ENCODE data around the gene TFAP2A. TPM values are rescaled to one million over a fixed set of nuclear protein-coding genes. Genes with fewer than 3 reads are reported as not detected.

Gene TFAP2A
- total RNA-seq, 2 donors from 2014 or later = 0.52 TPM; not detected in 1

DNA sequence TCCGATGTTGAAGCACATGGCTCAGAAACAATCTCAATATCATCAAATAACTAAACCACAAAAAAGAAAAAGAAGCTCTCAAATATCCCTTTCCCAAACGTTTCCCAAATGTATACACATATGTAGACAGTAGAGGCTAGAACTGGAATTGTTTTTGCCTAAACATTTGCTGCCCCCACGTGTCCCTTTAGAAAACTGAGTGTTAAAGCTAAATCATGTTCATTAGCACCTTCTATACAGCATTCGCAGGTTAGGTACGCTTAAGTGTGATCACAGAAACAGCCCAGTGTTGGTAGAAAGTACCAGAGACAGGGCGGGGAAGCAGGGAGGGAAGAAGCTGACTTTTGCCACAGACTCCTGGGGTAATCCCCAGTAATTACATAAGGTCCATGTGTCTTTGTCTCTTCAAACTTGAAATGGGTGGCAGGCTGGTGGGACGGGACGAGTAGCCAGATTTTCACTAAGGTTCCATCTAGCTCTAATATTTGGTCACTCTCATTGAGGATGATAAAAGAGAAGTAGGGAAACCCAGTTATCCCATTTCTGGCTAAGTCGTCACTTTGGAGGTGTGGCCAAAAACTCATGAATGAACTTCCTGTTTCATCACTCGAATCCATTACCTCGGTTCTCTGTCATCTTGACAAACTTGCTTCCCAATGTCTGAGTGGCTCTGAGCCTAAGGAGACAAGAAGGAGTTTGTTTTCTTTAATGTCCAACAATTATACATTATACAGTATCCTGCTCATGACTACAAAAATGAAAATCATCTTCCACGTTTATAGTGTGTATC lies 15.0 kb upstream of the TFAP2A start:
- DNase-seq (ENCODE audit: low spot score) = no peak
- intact Hi-C loops (cut with DNase I) = loop anchor here in 1 of 2 donors (5.0 kb wide), 1 partner anchor 1453 kb away; no protein-coding TSS in a partner anchor

DNA sequence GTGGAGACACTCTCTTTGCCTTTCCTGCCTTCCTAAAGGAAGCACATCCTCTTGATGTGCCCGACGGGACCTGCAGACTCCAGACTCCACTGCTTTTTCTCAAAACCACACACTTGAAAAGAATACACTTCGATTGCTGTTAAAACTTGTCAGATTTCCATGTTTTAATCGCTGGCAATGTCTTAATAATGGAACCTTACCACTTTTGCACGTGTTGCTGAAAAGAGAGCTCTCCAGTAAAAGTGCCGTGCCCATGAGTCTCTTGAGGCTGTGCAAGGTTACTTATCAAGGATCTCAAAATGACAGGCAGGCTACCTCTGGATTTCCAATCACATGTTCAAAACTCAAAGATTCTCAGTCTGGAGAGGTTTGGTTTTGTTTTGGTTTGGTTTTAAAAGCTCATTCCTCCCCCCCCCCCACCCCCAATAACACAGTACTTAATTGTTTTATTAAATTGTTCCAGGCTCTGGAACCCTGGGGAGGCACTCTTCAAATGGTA lies 12.0 kb upstream of the TFAP2A start:
- DNase-seq (ENCODE audit: low spot score) = no peak
- intact Hi-C loops (cut with DNase I) = no loop called here

DNA sequence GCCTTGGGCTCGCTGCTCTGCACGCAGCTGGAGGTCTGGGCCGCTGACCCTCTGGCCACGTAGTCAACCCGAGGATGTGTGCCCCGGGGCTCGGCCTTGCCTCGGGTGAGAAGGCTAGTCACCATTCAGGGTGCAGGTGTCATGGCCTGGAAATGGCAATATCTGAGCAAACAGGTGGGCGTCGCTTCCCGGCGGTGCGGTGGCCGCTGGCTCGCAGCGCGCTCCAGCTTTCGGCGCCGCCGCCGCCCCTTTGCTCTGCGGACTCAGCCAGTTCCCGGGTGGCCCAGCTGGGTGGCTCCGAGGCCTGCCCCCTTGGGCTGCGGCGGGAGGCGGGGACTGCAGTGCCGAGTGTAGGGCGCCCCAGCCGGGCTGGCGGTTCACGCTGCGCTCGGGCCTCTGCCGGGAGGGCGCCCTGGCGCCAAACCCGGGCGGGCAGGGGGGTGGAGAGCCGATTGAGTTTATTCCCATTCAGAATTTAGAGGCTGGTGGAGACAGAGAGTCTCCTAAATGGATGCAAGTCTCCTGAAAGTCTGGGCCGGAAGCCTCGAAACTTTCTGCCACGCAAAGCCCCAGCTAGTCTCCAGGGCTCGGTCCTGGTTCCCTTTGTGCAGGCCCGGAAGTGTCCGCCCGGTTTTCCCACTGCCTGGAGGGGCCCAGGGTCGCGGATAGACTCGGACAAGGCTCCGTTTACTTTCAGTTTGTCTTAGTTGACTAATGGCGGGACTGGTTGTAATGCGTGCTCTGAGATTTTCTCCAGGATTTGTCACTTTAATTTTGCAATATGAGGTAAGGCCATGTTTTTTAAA lies 11.3 kb upstream of the TFAP2A start:
- DNase-seq (ENCODE audit: low spot score) = no peak

DNA sequence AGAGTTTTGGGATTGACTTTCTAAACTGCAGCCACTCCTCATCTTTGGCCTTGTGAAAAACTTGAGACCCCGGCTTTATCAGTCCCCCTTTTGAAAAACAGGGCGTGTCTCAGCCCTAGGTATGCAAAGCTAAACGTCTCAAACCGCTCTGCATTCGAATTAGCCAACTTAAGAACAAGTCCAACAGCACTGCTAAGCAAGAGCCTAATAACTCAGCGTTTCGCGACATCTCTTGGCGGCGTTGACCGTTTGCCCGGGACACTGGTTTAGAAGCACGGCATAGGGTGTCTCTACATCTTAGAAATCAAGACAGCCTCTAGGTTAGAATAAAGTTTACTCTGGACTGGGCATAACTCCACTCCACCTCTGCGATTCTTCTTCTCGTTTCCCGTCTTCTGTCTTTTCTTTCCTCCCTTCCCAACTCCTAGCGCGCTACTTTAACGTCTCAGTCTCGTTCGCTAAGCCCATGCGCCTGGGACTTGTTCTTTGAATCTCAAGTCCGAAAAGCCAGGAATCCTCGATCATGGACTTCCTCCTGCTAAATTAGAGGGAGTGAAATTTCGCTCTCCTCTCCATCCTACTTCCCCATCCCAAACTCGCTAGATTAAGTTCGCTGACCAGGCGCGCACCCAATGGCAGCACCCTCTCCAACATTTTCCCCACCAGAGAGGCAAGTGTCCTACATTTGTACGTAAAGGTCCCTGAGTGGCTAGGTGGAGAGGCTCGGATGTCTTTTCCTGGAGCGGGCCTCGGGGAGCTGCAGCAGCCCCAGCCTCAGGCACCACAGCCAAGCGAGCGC lies 10.5 kb upstream of the TFAP2A start:
- intact Hi-C loops (cut with DNase I) = no loop called here
- DNase-seq (ENCODE audit: low spot score) = no peak

More for the DNA sequence above, 11.3 kb upstream of the TFAP2A start:
- intact Hi-C loops (cut with DNase I) = no loop called here

DNA sequence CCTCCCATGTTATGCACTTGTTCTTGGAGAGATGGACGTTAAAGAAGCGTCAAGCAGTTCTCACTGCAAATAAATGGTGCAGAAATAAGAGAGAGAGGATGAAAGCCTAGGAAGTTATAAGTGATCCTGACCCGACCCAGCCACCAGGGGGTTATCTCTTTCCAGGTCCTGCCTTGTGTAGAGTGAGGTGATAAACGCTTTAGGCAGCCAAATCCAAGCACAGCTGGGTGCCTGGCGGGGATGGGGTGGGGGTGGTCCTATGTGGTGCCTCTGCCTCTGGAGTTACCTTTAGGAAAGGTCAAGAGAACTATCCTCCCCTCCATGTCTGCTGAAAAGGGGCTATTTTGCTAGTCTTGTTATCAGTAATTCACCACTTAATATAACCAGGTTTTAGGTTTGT lies 9.2 kb upstream of the TFAP2A start:
- intact Hi-C loops (cut with DNase I) = no loop called here
- DNase-seq (ENCODE audit: low spot score) = no peak

DNA sequence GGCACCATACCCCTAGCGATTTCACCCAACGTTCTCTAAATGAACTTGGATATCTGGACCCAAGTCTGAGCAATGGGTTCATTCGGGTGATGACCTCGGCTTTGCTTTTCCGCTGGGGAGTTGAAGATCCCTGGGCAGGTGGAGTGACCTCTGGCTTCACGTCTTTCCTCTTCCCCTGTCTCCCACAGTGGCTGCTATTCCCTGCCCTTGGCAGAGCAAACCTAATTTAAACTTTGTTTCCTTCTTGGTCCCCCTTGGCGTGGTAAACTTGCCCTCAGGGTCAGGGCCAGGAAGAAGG lies 7.8 kb upstream of the TFAP2A start:
- intact Hi-C loops (cut with DNase I) = no loop called here
- DNase-seq (ENCODE audit: low spot score) = no peak

DNA sequence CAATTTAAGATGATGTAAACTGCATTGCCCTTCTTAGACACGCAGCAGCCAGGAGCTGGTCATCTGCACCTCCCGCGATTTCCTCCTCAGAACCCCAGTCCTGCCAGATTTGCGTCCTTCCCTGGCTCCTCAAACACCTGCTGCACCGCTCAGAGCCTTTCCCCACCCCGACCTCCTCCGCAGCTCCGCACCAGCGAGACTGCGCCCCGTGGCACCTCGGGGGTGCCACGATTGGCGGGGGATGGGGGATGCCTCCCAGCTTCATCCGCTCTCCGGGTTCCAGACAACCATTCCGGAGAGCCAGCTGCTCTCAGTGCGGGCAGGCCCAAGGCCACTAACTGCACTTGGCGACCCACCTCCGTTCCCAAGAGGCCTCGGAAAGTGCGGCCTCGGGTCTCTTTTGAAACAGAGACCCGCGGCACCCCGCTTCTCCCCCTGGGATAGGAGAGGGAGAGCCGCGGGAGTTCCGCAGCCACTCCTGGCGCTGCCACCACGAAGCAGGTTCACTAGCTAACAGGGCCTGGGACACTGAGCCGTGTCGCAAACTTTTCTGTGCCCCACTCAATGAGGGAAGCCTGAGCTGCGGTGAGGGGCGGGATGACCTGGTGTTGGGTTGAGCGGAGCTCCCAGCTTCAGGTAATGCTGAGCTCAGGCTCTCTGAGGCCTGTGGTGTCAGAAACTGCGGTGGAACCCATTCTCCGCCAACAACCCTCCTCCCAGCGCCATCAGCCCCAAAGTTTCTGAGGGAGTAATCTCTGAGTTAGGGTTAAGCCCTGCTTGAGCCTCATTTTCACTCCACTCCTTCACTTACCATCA lies 7.3 kb upstream of the TFAP2A start:
- intact Hi-C loops (cut with DNase I) = no loop called here
- no peak for DNase-seq (ENCODE audit: low spot score)

DNA sequence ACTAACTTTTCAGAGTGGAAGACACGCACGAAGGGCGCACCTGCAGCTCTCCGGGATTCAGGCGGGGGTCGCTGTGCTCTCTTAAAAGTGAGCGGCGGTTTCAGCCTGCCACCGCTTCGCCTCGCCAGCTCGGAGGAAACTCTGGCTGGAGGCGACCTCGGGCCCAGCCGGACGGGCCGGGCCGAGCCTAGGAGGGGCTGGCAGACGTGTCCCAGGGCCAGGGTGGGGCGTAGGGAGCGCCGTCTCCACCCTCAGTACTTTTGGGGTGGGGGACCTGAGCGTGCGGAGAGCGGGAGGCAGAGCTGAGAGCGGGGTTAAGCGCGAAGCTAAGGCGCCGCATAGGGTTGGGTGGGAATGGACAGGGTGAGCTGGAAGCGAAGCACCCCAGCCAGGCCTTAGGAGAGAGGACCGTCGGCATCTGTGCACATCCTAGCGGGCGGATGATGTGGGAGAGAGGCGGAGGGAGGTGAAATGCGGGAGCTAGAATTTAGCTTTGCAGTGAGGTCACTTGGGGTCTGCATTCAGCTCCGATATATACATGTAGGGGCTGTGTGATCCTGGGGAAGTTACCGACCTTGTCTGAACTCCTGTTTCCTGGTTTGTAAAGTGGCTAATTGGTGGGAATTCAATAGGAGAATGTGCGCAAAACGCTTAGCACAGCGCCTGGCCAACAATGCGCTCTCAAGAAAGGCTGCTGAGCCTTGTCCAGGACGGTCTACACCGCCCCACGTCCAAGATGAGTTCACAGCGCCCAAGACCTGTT lies 6.5 kb upstream of the TFAP2A start:
- DNase-seq (ENCODE audit: low spot score) = no peak
- intact Hi-C loops (cut with DNase I) = no loop called here

DNA sequence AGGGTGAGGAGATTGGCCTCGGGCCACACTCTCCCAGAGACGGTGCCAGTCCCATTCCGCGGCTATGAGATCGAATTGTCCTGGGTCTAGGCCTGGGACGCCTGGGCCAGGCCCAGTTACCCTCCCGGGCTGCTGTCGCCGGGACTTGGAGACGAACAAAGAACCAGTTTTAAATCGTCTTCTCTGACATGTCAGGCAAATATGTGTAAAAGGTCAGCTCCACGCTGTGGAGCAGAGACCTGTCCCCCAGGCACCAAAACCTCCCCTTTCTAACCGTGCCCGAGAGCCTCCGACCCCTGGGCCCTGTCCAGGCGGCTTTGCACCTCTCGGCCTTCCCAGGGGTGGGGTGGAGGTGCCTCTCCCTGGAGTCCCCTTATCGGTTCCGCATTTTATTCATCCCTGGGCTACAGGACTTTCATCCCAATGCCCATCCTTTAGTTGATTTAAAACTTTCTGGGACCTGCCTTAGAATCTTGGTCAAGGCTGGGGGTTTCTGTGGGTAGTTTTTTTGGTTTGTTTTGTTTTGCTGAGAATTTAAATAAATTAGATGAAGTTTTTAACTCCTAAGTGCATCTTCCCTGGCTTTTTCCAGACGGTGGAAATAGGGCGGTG lies 5.8 kb upstream of the TFAP2A start:
- DNase-seq (ENCODE audit: low spot score) = no peak

DNA sequence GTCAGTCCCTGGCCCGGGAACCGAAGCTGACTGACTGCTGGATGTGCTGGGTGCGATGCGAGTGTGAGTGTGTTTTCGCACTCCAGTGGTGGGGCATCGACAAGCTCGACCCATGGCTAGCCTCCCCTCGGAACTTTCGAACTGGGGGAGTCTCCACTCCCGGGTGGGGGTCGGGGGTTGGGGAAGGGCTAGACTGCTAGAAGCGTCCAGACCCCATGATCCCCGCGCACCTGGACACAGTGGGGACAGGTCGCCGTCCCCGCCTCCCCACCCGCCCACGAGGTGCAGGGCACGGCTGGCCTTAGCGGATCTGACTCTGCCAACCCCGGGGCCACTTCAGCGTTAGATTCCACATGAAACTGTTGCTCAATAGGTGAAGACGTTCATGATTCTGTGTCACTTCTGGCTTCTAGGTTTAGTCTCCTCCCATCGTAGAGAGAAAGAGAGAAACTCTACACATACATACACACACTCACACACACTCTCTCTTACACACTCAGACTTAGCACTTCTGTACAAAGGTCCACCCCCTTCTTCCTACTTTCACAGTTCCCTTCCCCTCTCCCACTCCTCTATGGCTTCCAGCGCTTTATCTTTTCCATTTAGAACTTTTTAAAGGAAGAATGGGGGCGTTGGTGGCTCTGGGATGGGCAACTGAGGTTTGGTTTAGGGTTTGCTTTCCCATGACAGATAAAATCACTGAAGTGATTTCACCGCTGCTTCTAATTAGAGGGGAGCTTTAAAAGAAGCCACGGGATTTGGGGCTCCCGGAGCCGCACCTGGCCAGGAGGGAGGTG lies 5.1 kb upstream of the TFAP2A start:
- intact Hi-C loops (cut with DNase I) = no loop called here
- no peak for DNase-seq (ENCODE audit: low spot score)

More for the DNA sequence above, 5.8 kb upstream of the TFAP2A start:
- intact Hi-C loops (cut with DNase I) = no loop called here

DNA sequence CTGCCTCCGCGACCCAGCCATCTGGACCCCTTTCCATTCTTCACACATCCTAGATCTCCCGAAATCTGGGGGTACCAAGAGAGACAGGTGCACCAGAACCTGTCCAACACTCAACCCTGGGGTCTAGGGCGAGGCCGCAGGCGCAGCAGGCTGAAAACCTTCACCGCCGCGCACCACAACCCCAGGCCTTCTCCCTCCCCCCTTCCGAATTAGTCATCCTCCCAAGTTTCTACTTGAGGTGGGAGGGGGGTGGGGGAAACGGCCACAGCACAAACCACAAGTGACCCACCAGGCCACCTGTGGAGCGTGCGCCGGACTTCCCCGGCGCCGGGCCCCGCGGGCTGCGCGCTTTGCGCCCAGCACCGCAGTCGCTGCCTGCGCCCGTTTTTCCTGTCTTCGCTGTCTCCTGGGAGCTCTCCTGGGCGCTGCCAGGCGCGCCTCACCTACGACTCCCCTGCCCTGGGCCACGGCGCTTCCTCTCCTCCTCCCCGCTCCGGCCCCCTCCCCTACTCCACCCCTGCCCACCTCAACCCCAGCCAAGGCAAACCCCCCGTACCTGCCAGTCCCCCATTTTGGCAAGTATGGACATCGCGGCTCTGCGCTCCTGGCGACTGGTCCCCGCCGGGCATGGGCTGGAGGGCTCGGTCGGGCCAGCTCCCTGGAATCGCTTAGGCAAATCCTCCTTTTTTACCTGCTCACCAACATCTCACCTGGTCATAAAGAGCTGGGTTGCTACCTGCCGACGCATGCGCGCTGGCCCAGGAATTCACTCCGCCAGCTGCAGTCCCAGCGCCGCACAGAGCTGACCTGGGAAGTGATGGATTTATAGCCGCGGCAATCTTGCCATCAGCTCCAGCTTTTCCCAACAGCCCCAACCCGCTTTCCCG lies 4.2 kb upstream of the TFAP2A start:
- intact Hi-C loops (cut with DNase I) = no loop called here
- DNase-seq (ENCODE audit: low spot score) = no peak

DNA sequence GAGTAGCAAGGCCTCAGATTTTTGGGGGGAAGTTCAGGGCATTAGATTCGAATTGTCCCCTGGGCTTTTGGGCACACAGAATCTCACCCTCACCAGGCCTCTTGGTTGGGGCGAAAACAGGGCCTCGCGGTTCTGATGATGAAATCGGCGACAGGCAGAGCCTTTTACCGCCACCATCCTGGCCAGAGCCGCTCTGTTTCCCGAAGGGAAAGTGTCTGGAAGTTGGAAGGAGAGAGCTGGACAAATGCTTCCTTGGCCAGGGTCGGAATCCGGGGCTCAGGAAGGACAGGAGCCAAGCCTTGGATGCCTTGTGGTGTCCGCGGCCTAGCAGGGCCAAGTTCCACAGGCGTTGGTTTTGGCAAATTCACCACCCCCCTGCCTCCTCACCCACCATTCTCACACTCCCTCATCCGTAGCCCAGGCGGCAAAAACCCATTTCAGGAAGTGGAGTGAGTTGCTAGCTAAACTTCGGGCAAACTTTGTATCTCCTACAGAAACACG lies 3.5 kb upstream of the TFAP2A start:
- DNase-seq (ENCODE audit: low spot score) = no peak
- intact Hi-C loops (cut with DNase I) = no loop called here

DNA sequence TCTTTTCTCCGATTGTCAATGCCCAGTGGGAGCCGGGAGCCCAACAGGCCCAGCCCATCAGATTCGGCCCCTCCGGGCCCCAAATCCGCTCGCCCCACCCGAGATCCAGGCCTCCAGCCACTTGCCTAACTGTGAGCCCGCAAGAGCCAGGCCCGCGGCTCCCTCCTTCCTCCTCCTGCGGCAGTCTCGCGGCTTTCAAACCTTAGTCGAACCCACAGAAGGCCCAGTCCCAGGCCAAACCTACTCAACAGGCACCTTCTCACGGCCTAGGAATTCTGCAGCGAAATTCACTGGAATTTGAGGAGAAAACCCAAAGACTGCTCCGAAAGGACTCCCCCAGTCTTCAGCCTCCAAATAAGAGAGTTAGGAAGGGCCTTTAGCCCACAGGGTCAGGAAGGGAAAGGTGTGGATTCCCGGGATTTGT lies 2.8 kb upstream of the TFAP2A start:
- intact Hi-C loops (cut with DNase I) = no loop called here
- DNase-seq (ENCODE audit: low spot score) = no peak

DNA sequence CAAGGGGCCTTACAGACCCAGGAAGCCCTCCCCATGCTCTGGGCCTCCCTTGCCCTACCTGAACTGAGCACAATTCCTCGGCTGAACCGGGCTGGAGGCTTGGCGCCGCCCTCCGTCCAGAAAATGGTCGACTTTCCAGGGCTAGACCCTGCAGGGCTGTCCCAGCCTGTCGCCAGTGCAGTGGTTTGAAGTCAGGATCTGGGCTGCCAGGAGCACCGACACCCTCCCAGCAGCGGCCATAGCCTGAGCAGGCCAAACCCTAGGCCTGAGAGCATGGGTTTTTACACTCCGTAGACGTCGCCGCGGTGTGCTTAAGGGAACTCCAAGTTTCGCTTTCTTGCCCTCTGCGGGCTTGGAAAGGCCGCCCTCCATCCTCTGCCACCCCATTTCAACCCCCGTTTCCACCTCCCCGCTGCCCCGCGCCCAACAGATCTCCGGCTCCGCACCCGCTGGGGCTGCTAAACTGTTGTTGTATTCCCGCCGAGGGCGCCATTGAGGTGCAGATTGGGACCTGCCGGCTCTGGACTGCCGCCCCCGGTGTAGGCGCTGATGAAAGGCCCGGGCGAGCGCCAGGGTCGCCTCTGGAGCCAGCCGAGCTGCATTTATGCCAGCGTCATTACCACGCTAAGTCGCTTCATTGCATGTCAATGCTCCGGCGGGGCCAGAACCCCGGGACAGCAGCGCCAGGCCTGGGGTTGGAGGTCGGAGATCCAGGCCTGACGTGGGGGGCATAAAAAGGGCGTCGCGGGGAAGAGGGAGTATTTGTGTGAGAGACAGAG lies 2.2 kb upstream of the TFAP2A start:
- DNase-seq (ENCODE audit: low spot score) = no peak
- intact Hi-C loops (cut with DNase I) = no loop called here

DNA sequence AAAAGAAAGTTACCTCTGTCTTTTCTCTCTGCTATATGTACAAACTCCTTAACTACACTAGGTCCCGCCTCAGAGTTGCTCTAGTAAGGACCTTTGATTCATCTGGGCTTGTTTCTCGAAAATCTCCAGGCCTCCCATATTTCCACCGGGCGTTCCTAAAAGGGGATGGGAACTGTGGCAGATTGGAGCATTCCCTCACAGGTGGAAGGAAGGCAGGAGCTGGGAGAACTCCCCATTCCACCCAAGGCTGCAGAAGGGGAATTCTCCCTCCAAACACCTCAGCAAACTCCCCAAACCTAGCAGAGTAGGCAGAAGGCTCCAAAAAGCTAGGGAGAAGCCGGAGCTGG lies 1.6 kb upstream of the TFAP2A start:
- no peak for DNase-seq (ENCODE audit: low spot score)
- intact Hi-C loops (cut with DNase I) = no loop called here

All from posterior vena cava (tissue), 2 donors.